HG03558 (cell line): ENCODE data around the gene HAND1.
A peak's percentile ranks its signal among the peaks of the same experiment; 100 is the strongest.

Experiments
- ATAC-seq: cut with Tn5 transposase; IDR thresholded peaks from one replicate; pipeline ENCODE4 v1.9.1; 2021; ENCODE audit warnings: moderate number of reproducible peaks; ENCODE audit not compliant: unreplicated experiment; ENCODE audit errors: extremely low read depth

Gene HAND1

DNA sequence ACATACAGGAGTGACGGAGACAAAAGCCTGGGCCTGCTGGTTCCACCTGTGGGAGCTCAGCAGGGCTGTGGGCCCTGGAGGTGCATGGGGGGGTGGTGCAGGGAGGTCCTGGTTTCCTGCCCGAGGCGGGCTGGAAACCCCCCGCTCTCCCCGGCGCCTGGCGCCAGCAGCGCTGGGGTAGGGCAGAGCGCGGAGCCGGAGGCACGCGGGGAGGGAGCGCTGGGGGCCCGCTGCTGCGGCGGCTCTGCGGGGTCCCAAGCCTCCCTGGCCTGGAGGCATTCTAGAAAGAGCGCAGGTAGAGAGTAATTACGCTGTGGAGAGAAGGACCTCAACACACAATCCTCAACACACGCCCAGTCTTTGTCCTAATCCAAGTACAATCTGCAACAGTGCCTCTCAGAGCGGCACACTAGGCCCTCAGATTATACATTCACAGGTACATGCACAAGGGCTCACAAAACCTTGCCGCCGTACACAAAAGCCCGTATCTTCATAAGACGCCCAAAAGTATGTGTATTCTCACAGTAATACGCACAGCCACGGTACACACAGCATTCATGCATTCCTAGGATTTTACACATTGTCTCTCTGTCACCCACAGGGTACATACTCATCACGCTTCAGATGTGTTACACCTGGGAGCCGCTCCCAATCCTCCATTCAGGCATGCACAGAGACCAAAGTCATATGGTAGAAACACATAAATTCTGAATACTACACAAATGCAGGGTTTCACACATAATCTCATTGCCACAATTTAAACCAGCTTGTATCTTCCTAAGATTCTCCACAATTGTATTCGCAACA lies 2.1 kb upstream of the HAND1 start:
- ATAC-seq: no peak

DNA sequence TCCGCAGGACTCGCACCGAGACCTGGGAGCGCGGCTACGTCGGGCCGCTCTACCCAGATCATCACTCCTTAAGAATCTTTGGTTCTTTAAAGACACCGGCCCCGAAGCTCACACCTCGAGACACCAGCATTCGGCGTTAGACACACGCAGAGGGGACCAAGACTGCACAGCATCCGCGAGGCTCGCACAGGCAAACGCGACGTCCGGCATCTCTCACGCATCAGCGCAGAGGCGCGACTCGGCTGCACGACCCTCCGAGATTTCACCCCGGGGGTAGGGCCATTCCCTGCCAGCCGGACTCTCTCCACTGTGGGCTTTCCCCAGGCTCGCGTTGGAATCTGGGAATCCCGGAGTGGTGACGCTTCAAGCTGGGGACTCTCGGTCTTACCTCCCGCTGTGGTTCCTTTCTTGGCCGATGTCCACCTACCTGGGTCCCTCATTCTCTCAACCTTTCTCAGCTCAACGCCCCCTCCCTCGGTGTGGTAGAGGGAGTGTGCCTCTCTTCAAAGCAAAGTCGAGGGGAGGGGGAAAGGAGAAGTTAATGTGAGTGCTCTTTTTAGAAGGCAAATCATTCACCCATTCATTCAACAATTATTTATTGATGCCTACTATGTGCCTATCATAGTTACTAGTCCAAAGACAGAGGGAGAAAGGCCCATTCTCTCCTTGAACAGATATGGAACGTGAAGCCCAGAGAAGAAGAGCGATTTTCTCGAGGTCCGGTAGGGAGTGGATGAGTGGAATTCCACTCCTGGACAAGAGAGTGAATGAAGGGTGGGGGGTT lies 1.3 kb upstream of the HAND1 start:
- no peak for ATAC-seq

DNA sequence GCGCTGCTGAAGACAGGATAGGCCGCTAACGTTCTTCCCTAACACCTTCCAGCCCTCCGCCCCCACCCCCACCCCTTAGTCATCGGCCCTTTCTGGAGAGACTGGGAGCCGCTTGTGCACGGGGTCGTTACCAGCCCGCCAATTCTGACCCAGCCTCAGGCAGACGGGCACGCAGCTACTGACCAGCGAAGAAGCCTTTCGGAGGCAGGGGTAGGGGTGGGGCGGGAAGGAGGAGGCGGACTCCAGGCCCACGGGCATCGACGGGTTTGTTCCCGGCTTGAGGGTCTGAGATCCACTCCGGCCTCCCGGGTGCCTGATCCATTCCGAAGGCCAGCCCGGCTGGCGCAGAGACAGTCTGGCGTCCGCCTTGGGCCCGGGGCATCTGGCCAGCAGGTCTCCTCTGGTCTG lies 729 bp upstream of the HAND1 start:
- ATAC-seq: no peak

DNA sequence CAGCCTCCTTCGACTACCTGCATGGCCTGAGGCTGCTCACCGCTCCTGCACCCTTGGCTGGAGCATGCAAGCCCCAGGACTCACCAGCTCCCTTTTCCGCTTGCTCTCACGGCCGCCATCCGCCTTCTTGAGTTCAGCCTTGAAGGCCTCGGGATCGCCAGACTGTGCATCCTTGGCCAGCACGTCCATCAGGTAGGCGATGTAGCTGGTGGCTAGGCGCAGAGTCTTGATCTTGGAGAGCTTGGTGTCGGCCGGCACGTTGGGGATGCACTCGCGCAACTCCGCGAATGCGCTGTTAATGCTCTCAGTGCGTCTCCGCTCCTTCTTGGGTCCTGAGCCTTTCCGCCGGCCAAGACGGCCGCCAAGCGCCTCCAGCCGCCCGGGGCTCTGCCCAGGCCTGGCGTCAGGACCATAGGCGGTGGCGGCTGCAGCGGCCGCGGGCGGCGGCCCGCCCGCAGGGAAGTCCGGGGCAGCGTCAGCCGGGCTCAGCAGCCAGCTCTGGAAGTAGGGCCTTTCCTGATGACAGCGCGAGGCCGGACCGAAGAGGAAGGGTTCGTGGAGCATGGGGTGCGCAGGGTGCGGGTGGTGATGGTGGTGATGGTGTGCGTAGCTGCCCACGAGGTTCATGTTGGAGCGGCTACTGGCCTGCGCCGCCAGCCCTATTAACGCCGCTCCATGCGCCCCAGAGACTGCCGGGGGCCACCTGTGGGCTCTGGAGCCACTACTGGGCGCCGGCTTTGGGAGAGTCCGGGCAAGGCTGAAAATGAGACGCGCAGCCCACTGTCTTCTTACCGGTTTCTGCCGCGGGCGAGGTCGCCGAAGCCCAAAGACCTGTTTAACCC lies 424 bp downstream of the HAND1 start:
- ATAC-seq: no peak

DNA sequence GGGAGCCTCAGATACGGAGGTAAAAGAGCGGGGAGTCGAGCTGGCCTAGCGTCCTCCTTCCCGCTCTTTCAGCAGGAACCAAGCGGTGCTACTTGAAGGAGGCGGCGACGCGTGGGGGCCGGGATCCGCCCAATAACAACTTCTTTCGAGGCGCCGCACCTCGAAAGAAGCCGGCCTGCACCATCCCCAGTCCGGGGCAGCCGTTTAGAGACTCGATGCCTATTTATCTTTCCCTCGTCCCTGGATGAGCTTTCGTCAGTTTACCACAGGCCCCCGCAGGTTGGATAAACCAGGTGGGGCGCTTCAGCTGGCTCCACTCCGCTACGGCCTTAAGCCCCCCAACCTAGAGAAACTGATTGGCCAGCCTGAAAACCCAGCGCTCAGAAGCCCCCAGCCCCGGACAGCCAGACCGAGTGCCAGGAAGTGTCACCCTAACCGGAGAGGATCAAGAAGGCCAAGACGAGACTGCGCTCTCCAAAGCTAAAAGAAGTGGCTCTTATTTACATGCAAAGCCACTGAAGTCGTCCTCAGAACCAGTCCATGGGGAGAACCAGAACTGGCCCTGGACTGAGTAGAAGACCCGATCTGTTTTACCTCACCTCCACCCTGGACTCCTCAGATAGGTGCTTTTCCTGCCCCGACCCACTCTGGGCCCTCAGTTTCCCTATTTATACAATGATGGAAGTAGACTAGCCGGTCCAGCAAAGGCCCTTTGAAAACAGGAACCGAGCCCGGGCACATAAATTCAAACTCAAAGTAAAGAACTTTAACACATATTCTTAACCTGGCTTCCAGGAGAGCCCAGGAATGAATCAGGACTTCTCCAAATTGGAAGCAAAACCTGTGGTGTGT lies 1.4 kb downstream of the HAND1 start:
- ATAC-seq: no peak

DNA sequence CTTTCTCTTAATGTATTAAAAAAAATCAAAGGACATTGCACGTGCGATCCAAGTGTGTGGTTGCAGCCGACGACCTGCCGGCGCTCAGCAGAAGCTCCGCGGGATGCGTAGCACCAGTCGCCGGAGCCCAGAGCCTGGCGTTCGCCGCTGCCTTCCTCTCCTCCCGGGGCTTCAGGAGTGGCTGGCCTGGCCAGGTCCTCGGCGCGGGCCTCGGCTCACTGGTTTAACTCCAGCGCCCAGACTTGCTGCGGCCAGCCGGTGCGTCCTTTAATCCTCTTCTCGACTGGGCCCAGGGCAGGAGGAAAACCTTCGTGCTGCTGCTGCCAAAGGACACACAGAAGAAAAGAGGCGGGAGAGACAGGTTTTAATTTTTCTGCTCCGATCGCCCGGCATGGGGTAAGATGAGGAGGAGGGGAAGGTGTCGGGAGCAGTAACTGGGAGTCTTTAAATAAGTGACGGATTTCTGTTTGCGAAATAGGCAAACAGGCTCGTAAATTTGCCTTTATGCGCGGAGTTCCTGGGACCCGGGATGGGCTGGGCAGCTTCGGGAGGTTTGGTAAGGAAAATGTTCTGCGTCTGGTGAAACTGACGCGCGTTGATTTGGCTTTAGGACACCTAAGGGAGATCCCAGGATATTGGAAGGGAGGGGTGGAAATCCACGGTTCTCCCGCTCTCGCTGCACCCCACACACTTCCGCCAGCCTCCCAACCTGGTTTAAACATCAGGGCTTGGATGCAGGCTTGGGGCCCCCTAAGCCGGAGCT lies 2.3 kb downstream of the HAND1 start:
- ATAC-seq: no peak

DNA sequence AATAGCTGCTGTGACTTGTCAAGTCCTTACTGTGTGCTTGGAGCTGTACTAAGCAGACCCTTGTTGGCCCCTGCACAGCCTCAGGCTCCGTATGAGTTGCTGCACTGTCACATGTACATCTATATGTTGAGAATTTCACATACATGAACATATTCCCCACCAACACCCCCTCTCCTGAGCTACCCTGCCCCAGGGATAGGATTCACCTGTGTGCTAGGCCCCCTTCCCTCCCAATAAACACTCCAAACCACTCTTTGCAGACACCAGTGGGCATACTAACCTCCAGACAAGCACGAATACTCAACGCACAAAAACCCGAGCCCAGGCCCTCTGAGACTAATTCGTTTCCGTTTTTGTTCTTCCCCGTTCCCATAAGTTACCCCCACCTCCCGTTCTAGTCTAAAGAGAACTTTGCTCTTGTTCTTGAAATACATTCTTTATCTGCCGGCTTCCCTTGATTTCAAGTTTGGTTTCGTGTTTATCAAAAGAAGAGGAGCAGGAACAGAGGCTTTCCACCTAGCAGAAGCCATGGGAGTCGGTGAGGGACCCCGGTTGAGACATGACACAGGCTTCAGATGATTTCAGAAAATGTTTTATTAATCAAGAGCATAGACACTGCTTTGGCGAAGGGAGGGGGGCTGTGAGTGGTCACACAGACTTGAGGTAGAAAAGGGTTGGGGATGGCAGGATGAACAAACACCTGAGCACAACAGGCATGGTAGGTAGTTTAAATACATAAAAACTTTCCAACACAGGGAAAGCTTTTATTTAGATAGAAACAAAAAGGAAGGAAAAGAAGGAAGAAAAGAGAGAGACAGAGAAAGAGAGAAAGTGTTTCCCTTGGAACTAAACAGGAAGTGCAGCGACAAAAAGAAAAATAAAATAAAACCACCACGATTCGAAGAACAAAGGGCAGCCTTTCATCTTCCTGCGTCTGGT lies 3.4 kb downstream of the HAND1 start:
- no peak for ATAC-seq

DNA sequence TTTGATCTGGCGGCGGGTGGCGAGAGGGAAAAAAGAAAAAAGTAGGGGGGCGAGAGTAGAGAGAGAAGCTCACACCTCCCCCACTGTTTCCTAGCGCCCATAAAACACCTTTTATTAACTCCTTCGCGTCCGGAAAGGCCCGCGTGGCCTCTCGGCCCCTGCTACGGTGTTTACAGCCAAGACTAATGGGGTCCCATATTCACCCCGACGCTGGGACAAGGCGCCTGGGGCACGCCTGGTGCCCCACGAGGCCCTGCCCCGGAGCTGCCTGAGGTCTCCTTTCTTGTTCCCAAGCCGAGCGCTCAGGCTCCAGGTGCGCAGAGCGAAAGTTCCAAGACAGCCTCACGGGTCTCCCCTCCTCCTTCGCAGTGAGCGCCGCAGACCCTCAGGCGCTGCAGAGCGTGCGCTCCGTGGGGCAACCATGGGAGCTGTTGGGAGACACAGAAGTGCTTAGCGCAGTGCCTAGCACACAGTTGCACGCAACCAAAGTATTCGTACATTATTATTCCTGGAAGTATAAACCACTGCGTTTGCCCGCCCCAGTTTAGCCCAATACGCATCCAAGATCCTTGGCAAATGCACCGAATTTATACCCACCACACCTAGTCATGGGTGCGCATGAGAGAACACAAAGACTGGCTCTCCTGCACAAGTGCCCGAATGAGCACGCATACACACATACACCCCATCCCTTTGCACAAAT lies 4.3 kb downstream of the HAND1 start:
- ATAC-seq: no peak

DNA sequence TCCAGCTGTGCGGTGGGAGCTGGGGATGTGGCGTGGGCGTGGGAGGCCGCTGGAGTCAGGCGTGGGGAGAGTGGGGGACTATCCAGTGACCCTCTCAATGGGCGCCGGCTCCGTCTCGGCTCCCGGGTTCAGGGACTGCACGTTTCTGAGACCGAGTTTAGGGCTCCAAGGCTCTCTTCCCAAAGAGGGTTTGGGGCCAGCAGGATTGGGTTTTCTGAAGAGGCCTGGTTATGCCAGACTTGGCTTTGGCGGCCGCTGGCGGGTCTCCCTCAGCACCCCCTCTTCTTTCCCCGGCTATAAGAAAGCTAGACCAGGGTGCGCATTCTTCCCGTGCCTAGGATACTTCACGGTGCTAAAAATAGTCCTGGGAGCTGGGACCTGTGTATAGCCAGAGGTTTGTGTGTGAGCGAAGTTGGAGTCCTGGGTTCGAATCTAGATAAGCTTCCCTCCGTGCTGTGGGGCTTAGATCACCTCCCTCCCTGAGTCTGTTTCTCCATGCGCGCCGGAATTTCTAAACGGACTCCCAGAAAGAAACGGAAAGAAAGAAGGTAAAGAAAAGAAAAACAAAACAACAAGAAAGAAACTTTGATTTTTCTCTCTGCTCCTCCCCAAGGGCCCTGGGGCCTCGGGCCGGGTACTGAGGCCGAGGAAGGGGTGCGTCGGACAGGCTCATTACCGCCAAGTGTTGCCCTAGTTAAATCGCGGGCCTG lies 5.0 kb downstream of the HAND1 start:
- ATAC-seq: no peak

DNA sequence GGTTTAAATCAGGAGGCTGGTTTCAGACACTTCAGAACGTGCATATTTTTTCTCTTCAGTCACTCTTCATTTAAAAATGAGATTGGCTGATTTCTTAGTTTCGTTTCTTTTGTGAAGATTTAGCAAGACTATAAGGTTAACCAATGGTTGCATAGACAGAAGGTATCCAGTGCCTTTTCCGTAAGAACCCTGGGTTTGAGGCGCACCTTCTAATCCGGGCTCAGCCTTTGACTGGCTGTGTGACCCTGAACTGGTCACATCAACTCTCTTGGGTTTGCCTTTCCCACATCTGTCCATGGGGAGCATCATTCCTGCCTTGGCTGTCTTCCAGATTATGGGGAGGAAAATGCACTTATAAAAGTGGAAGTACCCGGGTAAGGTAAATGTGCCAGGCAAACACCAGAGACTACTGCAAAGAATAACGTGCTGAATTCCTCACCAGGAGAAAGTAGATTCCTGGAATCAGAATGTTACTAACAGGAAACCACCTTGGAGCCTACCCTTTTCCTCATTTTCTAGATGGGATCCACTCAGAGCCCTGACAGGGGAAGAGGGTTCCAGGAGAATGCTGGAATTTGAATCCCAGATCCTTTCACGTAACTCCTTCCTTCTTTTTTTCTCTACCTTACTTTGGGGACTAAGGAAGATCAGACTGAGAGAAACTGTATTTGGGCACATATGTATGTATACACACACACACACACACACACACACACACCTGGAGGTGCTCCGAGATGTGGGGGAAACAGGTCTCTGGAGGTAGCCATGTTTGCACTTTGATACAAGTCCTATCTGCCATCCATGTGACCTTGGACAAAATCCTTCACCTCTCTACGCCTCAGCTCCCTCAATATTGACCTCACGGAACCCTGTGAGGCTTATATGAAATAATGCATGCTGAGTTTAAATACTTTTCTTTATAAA lies 6.8 kb downstream of the HAND1 start:
- ATAC-seq: no peak

DNA sequence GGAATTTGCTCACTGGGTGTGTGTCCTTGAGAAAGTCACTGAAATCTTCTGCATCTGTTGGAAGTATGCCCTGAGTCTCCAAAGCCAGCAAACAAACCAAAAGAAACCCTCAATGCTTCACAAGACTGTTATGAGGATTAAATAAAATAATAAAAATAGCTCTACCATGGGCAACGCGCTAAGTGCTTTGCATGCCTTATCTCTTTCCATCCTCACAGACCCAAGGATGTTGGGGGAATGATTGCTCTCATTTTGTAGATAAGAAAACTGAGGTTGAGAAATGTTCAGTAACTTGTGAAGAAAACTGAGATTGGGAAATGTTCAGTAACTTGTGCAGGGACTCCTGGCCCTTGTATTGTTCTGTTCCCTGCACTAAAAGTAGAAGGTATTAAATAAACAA lies 7.9 kb downstream of the HAND1 start:
- no peak for ATAC-seq

DNA sequence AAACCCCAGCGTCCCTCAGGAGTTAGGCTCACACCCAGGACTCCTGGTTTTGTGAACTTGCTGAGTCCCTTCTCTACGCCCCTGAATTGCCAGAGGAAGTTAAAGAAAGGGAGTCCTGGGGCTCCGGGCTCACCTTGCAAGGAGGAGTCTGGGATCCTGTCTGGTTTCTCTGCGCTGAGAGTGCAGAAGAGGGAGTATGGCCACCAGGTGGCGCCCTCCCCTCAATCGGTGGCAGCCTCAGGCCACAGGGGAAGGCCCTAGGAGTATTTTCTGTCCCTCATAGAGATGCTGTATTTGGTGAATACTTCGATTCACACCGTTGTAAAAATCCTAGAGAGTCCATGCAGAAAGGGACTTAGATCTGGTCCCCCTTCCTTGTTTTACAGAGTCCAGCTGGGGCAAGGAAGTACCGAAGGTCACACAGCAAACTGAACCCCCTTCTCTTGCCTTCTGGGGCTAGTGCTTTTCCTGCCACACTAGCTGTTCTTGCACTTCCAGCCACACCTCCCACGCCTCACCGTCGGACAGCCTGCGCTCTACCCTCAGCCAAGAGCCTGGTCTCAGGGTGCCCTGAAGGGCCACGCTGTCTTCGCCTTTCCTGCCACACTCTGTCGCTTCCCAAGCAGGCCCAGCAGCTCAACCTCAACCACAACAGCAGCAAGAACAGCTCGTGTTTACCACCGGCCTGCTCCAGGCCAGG lies 10.2 kb downstream of the HAND1 start:
- ATAC-seq: peak; percentile 70

DNA sequence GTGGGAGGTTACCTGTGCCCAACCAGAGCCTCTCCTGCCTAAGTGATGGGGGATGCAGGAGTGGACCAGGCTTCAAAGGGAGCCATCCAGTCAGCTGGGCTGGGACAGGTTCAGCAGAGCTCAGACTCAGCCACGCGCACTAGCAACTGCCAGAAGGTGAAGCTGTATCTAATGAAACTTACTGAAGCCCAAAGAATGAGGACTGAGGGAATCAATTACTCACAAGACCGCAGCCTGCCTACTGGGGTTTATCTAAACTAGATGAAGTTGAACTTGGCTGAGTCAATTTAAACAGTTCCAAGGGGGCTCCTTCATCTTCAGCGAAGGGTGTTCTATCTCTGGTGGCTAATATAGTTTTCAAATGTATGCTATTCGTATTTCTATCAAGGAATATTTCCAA lies 11.4 kb downstream of the HAND1 start:
- no peak for ATAC-seq

DNA sequence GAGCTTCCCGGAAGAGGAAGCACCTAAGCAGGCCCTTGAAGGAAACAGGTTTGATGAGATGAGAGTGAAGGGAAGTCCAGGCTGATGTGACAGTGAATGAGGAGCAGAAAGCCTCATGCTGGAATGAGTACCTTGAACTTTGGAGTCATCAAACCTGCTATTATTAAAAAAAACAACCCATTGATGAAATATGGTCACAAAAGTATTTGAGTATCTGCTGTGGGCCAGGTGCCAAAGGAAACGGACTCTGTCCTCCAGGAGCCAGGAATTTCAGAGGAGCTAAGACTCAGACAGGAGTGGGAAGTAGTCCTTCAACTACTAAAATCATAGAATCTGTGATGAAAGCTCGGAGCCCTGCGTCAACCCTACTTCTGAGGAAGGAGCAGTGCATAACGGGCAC lies 11.9 kb downstream of the HAND1 start:
- no peak for ATAC-seq

DNA sequence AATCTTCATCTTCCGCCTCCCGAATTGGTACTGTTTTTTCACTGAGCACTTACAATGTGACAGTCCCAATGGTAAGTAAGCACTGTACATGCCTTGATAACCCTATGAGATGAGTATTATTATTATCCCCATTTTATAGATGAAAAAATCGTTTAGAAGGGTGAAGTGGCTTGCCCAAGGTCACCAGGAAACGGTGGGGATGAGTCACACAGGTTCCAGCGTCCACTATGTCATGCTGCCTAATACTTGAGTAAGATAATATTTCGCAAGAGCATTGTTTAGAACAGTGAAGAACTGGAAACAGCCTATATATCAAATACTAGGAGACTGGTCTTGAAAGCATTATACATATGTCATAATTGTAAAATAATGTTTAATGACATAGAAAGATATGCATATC lies 12.9 kb downstream of the HAND1 start:
- no peak for ATAC-seq
